GM18502 (cell line): ENCODE results near the gene RPL11.
A peak's percentile ranks its signal among the peaks of the same experiment; 100 is the strongest.
"Not testable (repeated sequence)": the region's sequence is repeated elsewhere in the genome, so short reads cannot be mapped to it uniquely, and the experiment has no call there.

Experiments used
- ATAC-seq: cut with Tn5 transposase; IDR thresholded peaks from one replicate; pipeline ENCODE4 v1.9.1; 2021; ENCODE audit warnings: mild to moderate bottlenecking; ENCODE audit not compliant: unreplicated experiment, poor library complexity

Gene RPL11

DNA sequence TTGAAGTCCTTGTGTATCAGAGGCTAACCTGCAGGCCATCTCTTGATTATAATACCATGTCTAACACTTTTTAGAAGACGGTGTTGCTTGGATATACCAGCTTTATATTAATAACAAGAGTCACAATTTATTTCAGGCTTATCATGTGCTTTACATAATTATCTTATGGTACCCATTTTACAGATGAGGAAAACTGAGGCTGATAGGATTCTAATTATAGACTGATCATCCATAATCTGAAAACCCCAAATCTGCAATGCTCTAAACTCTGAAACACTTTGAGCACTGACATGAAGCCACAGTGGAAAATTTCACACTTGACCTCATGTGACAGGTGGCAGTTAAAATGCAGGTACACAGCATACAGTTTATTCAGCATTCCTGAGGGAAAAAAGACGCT lies 7.2 kb upstream of the RPL11 start:
- ATAC-seq: no peak

DNA sequence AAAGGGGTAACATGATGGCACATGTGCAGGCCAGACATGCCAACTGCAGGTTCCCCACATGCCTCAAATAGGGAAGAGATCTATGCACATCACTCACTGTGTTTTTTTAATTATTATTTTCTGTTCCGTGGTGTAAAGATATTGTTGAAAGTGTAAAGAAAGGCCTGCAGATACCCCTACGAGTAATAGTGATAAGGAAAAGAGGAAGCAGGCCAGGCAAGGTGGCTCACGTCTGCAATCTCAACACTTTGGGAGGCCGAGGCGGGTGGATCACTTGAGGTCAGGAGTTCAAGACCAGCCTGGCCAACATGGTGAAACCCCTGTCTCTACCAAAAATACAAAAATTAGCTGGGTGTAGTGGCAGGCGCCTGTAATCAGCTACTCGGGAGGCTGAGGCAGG lies 6.4 kb upstream of the RPL11 start:
- not testable (repeated sequence) for ATAC-seq

DNA sequence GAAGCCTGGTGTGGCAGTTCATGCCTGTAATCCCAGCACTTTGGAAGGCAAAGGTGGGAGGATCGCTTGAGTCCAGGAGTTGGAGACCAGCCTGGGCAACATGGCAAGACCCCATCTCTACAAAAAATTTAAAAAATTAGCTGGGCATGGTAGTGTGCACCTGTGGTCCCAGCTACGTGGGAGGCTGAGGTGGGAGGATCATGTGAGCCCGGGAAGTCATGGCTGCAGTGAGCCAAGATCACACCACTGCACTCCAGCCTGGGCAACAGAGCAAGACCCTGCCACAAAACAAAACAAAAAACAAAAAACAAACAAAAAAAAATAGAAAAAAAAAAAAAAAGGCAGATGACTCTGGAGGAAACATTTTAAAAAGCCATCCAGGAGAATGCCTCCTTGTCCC lies 3.9 kb upstream of the RPL11 start:
- ATAC-seq: not testable (repeated sequence)

DNA sequence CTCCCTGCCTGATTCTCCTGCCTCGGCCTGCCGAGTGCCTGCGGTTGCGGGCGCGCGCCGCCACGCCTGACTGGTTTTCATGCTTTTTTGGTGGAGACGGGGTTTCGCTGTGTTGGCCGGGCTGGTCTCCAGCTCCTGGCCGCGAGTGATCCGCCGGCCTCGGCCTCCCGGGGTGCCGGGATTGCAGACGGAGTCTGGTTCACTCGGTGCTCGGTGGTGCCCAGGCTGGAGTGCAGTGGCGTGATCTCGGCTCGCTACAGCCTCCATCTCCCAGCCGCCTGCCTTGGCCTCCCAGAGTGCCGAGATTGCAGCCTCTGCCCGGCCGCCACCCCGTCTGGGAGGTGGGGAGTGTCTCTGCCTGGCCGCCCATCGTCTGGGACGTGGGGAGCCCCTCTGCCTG lies 3.3 kb upstream of the RPL11 start:
- not testable (repeated sequence) for ATAC-seq

DNA sequence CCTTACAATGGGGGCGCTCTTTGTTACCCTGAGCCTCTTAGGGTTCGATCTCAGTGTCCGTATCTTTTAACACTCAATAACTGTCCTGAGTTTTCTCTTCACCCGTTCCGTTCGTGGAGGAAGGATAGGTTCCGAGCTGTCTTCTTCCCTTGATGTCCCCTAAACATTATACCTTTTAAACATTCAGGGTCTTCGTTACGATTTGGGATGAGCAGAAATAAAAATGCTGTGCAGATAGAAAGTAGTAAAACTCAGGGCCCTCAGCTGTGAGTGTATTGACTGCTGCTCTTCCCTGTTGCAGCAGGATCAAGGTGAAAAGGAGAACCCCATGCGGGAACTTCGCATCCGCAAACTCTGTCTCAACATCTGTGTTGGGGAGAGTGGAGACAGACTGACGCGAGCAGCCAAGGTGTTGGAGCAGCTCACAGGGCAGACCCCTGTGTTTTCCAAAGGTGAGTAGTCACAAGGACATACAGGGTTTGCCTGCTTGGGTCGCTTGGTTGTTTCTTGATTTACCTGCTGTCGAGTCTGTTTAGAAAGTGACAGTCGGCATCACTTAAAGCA lies 784 bp downstream of the RPL11 start:
- no peak for ATAC-seq

DNA sequence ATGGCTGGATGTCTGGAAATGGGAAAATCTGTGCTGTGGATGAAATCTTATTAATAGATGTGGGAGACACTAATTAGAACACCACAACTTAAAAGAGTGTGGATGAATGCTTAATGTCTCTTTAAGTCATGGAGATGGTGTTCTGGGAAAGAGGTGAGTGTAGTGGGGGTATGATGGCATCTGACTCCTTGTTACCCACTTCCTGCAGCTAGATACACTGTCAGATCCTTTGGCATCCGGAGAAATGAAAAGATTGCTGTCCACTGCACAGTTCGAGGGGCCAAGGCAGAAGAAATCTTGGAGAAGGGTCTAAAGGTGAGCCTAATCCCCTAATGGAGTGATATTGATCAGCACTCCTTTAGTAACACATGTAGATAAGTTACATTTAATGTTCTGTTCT lies 2.0 kb downstream of the RPL11 start:
- ATAC-seq: no peak

DNA sequence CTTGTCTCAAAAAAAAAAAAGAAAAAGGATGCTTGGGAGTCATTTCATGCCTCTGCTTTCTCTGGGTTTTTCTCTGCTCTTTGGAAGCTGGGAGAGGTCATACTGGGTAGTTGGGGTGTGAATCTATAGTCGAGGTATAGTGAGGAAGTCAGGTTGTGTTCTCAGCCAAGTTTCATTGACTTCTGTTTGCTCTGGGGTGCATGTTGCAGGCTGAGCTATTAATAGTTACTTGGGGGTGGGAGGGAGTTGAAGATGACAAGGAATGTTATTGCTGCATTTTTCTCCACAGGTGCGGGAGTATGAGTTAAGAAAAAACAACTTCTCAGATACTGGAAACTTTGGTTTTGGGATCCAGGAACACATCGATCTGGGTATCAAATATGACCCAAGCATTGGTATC lies 2.8 kb downstream of the RPL11 start:
- ATAC-seq: no peak

DNA sequence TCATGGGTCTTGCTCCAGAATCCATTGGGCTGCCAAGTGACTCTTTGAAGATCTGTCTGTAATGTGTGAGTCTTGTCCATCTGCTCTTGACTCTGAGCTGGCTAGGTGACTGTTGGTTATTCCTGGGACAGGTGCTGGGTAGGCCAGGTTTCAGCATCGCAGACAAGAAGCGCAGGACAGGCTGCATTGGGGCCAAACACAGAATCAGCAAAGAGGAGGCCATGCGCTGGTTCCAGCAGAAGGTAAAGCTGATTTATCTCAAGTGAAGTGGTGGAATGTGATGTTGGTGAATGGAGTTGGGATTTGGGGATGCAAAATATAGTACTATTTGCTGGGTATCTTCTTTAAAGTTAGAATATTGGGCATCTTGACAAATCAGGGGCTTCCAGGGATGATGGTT lies 4.1 kb downstream of the RPL11 start:
- ATAC-seq: no peak

DNA sequence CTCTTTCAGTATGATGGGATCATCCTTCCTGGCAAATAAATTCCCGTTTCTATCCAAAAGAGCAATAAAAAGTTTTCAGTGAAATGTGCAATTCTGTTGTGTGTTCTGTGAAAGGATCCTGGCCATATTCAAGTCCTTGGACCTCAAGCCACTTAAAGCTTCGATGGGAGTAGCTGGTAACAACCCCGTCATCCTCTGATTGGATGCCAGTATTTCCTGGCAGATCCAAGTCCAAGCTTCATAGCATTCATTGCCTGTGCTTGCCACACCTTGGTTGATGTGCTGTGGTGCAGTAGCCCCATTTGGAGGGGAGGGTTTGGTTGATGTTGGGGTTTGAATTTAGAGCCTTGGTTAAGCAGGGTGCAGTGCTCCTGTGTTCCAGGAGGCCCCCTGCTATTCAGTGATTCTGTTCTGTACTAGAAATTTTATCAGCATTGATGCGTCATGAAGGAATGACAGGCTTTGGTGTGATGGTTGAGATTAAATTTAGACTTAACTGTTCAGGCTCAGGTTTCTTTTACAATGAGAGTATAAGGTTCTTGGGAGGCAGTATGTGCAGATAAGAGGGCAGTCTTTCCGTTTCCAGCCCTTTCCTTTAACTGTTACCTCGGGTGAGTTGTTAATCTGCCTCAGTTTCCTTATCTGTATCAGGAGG lies 4.9 kb downstream of the RPL11 start:
- no peak for ATAC-seq

DNA sequence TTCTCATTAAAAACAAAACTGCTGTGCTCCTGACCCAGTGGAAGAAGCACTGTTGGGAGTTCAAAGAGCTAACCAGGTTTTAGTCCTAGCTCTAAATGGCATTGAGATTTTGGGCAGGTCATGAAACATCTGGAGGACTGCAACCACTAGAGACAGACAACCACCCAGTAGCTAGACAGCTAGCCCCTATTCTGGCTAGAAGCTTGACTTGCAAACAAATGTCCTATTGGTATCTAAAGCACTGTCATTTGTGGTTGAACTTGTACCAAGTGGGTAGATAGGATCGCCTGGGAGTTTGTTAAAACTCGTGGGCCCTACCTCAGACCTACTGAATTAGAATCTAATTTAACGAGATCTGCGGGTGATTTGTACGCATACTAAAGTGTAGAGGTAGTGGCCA lies 6.9 kb downstream of the RPL11 start:
- ATAC-seq: no peak

DNA sequence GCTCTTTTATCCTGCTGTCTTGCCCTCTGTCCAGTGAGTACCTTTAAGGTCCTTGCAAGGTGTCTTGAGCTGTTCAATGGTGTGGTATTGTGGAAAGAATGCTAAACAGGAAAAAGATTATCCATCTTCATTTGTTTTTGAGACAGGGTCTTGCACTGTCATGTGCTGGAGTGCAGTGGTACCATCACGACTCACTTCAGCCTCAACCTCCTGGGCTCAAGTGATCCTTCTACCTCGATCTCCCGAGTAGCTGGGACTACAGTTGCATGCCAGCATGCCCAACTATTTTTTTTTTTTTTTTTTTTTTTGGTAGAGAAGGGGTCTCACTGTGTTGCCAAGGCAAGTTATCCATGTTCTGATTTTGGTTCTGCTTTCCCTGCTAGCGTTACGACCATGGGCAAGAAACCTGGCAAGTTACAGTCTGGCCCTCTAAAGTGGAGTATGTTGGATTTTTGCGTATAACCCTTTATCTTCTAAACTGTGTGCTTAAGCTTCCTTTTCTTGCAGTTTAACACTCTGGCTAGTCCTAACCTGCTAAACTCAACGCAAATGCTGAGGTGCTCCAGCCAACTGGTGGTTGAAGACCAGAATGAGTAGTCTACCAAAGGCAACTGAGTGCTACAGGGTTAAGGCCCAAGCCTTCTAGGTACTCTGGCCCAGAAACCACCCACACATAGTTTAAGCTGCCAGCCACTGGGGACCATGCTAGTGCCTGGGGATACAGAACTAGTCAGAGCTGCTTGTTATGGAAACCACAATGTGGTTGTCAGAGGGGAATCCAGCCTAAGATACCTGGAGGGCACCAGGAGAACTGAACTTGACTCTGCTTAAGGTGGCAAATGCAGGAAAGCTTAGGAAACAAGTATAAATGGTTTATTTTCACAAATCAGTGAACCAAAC lies 7.9 kb downstream of the RPL11 start:
- no peak for ATAC-seq

DNA sequence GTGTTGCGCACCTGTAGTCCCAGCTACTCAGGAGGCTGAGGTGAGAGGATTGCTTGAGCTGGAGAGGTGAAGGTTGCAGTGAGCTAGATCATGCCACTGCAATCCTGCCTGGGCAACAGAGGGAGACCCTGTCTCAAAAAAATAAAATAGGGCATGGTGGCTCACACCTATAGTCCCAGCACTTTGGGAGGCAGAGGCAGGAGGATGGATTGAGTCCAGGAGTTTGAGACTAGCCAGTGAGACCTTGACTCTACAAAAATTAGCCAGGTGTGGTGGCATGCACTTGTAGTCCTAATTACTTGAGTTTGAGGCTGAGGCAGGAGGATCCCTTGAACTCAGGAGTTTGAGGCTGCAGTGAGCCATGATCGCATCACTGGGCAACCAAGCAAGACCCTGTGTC lies 9.7 kb downstream of the RPL11 start:
- ATAC-seq: no peak

DNA sequence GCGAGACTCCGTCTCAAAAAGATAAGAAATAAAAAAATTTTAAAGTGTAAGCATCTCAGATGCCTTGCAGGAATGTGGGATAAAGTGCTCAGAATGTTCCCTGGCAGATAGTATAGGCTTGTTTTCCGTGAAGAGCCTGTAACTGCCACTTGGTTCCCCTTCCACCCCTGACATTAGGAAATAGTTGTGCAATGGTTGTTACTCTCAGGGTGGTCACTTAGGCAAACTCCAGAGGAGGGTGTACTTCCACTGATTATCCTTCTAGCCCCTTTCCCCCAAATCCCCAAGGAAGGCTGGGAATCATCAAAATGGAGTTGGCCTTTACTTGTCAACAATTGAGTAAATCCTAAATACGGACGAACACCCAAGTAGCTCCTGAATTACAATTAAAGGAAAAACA lies 10.4 kb downstream of the RPL11 start:
- ATAC-seq: no peak

DNA sequence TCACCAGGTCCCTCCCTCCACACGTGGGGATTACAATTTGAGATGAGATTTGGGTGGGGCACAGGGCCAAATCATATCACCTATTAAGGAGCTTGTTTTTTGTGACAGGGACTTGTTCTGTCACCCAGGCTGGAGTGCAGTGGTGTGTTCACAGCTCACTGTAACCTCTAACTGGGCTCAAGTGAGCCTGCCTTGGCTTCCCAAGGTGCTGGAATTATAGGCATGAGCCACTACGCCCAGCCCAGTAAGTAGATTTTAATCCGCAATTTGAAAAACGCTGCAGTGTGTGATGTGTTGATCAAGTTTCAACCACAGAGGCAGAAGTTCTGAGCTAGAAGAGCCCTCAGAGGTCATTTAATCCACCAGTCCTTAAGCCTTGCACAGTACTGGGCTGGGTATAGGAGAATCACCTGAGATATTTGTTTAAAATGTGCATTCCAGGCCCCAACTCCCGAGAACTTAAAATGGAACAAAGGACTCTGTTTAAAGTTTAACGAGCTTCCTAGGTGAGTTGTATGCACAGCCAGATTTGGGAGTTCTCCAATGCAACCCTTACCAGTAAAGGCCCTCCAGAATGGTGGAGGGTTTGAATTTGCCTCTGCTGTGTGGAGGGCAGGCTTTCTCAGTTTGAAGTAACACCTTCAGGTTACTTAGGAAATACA lies 13.4 kb downstream of the RPL11 start:
- no peak for ATAC-seq

DNA sequence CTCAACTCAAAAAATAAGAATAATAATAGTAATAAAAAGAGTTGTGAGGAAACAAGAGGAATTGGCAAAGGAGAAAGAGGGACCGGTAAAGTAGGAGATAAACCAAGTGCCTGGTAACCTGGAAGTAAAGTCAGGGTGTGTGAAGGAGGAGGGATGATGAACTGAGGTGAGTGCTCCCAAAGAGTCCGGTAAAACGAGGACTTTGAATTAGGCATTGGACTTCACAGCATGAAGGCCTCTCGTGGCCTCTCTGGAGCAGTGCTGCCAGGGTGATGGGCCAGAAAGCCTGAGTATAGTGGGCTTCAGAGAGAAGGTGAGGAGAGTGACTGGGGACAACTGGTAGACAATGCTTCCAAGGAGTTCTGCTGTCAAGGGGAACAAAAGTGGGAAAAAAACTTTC lies 17.6 kb downstream of the RPL11 start:
- no peak for ATAC-seq

DNA sequence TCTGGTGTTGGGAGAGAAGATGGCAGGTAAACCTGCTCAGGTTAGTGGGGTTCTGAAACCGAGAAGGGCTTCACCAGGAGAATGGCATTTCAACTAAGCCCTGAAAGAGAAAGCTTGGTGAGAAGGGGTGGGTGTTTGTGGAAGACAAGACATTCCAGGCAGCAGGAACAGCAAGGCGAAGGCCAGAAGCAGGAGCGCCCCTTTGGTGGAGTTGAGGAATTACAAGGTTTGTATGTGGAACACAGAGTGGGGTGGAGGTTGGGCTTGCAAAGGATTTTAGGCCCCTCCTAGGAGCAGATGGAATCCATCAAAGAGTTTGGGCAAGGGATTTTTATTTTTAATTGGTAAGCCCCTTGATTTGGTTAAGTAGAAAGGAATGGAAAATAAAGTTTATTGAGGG lies 26.9 kb downstream of the RPL11 start:
- no peak for ATAC-seq

DNA sequence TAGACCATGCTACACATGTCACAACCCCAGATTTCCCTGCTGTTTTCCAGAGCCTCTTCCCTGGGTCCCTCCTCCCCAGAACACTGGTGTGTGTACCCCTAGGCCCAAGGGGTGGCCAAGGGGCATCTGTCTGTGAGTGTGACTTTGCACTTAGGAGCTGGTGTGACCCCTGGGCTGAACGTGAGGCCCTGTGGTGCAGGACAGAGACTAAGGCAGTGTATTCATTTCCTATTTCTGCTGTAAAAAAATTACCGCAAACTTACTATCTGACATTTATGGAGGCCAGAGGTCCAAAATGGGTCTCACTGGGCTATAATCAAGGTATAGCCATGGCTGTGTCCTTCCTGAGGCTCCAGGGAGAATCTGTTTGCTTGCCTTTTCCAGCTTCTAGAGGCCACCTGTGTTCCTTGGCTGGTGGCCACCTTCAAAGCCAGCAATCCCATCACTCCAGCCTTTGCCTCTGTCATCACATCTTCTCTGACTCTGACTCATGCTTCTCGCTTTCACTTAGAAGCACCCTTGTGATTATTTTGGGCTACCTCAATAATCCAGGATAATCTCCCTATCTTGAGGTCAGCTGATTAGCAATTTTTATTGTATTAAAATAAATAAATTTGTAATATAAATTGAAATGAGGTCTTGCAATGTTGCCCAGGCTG lies 27.7 kb downstream of the RPL11 start:
- ATAC-seq: no peak

DNA sequence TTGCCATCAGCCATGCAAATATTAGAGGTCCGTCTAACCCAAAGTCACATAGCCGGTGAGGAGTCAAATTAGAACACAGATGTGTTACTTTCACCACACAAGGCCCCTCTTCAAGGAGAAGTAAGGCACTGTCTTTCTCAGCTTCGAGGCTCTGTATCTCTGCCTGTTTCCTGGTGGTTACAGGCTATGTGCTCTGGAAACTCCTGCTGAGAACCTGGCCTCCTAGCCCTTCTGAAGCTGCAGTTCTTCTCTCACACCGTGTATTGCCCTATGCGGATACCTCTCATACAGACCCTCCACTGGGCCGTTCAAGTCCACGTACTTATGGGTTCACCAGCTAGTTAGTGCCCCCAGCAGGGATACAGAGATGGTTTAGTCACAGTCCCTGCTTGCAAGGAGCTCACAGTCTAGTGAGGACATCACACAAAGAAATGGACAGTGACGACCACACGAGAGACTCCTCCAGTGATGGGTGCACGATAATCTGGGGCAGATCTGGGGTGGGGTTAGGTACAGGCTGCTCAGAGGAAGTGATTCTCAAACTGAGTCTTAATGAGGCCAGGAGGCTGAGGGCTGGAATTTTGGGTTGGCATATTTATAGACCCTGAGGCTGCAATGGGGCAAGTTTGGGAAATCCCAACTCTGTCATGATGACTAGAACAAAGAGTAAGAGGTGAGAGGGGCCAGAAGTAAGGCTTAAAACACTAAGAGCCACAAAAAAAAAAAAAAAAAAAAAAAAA lies 28.8 kb downstream of the RPL11 start:
- ATAC-seq: peak; percentile 60

DNA sequence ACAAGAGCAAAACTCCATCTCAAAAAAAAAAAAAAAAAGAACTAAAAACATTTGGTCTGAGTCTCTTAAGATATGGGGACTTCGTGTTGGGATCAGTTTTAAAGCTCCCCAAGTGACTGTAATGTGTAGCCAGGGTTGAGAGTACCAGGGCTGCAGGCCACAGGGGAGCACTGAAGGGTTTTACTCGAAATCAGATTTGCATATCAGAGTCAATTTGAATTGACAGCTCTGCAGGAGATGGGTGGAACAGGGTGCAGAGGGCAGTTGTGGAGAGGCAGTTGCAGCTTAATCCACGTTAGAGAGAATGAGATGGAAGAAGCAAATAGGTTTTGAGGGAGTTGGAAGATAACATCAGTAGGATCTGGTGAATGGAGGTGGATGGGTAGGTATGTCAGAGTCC lies 31.0 kb downstream of the RPL11 start:
- no peak for ATAC-seq

DNA sequence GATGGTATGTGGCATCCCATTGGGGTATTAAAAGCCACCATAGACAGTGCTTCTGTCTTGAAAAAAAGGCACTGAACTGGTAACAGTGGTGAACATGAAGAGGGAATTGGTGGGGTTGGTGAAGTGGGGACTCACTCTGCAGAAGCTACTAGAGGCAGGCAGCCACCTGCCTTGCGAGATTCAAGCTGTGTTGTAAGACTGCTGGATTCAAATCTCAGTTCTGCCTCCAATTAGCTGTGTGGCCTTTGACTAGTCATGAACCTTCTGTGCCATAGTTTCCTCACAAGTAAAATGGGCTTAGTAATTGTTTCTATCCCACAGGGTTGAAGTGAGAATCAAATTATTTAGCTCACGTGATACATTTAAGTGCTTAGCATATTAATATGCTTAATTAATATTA lies 35.1 kb downstream of the RPL11 start:
- no peak for ATAC-seq
